GM12878 (cell line): ENCODE measurements around the gene DNAJC12. TPM values are rescaled to one million over a fixed set of nuclear protein-coding genes. Genes with fewer than 3 reads are reported as not detected.

ENCODE experiments used
- ATAC-seq: fragments of 200-7000 bp; cut with Tn5 transposase; 3 replicates; pipeline ENCODE4 v1.9.1; 2020; ENCODE audit warnings: mild to moderate bottlenecking, moderate library complexity
- BruUV-seq: library from RNA; stranded (reverse); fragments of 400-500 nt; replicated peaks from 2 replicates; lab custom pipeline; 2021; lab: Mats Ljungman, UMichigan
- CTCF ChIA-PET: fragments of 300-600 bp; sonication (Branson Sonifier 250); formaldehyde crosslinking; extraction: SDS; loops from one replicate; lab custom pipeline; 2021; ENCODE audit warnings: inconsistent platforms; lab: Yijun Ruan, JAX
- POLR2A ChIA-PET: fragments of 350-600 bp; formaldehyde crosslinking; extraction: SDS; loops from one replicate; lab custom pipeline; 2021; ENCODE audit warnings: inconsistent platforms; lab: Charles Lee
- RAD21 ChIA-PET: fragments of 300-600 bp; sonication (Branson Sonifier 250); formaldehyde crosslinking; loops from one replicate; lab custom pipeline; 2023; ENCODE audit warnings: antibody characterized with exemption; ENCODE audit not compliant: unreplicated experiment; lab: Charles Lee
- SMC1A ChIA-PET: fragments of 300-600 bp; sonication (Branson Sonifier 250); formaldehyde crosslinking; loops from one replicate; lab custom pipeline; 2023; ENCODE audit not compliant: unreplicated experiment, uncharacterized antibody; lab: Charles Lee
- DNase-seq: peaks from one replicate; pipeline ENCODE4 v3.0.0-alpha.2; 2011; ENCODE audit warnings: low read depth, low spot score
- FAIRE-seq: peaks from 3 replicates; lab custom pipeline; 2011; peaks lifted over from hg19 to GRCh38; lab: Jason Lieb, UNC
- H2AFZ ChIP-seq: 2 replicates; pipeline ENCODE4 v1.6.0; 2011; ENCODE audit warnings: low read depth, low read length, control low read depth; ENCODE audit not compliant: control insufficient read depth
- H3K27ac ChIP-seq: 2 replicates; pipeline ENCODE4 v1.5.1; 2011; ENCODE audit warnings: control low read depth; ENCODE audit not compliant: control insufficient read depth, insufficient read depth
- H3K27me3 ChIP-seq, 2 experiments: replicated peaks in 1 of 2; 2 replicates each; pipeline versions ENCODE4 v1.6.0 to v1.6.1; 2011; ENCODE audit warnings: low read length in 1 of 2; ENCODE audit not compliant: control insufficient read depth in 2 of 2, insufficient read depth in 2 of 2
- H3K36me3 ChIP-seq, 2 experiments: 2 replicates each; pipeline ENCODE4 v1.5.1; 2011; ENCODE audit warnings: low read length in 1 of 2; ENCODE audit not compliant: control insufficient read depth in 2 of 2, insufficient read depth in 2 of 2
- H3K4me1 ChIP-seq: 2 replicates; pipeline ENCODE4 v1.6.1; 2011; ENCODE audit warnings: mild to moderate bottlenecking, low read length, moderate library complexity, mixed read lengths; ENCODE audit not compliant: control insufficient read depth, insufficient read depth
- H3K4me2 ChIP-seq: 2 replicates; pipeline ENCODE4 v1.6.0; 2011; ENCODE audit warnings: control low read depth; ENCODE audit not compliant: control insufficient read depth, insufficient read depth
- H3K4me3 ChIP-seq: fragments of 200-600 bp; sonication (generic); 2 replicates; pipeline ENCODE4 v1.5.1; 2016
- H3K79me2 ChIP-seq: 2 replicates; pipeline ENCODE4 v1.6.0; 2011; ENCODE audit warnings: low read length; ENCODE audit not compliant: control insufficient read depth, insufficient read depth
- H3K9ac ChIP-seq: 2 replicates; pipeline ENCODE4 v1.8.0; 2011; ENCODE audit warnings: low read length, control low read depth, mixed read lengths; ENCODE audit not compliant: control insufficient read depth, insufficient read depth
- H3K9me3 ChIP-seq: replicated peaks from 3 replicates; pipeline ENCODE4 v1.5.1; 2011; ENCODE audit warnings: mild to moderate bottlenecking, low read length; ENCODE audit not compliant: control insufficient read depth, insufficient read depth
- H4K20me1 ChIP-seq: 2 replicates; pipeline ENCODE4 v1.6.0; 2011; ENCODE audit not compliant: control insufficient read depth, insufficient read depth
- ATF7 ChIP-seq: fragments of 450-650 bp; IDR thresholded peaks from 2 replicates; pipeline ENCODE4 v1.6.1; 2016; ENCODE audit warnings: low read depth, mild to moderate bottlenecking
- CREB1 ChIP-seq: IDR thresholded peaks from 2 replicates; pipeline ENCODE4 v1.6.1; 2012; ENCODE audit warnings: low read depth, mild to moderate bottlenecking, inconsistent platforms
- EED ChIP-seq: sonication (generic); IDR thresholded peaks from 2 replicates; pipeline ENCODE4 v1.6.1; 2016; ENCODE audit warnings: antibody characterized with exemption, low read depth
- EZH2 ChIP-seq: IDR thresholded peaks from 2 replicates; pipeline ENCODE4 v1.6.1; 2012; ENCODE audit warnings: low read depth, mild to moderate bottlenecking, control low read depth, inconsistent platforms, low read length, borderline replicate concordance; ENCODE audit not compliant: control insufficient read depth
- NFYB ChIP-seq: IDR thresholded peaks from 2 replicates; pipeline ENCODE4 v1.6.1; 2011; ENCODE audit warnings: low read depth, mild to moderate bottlenecking, low read length, improper control_type of control experiment, moderate library complexity; ENCODE audit not compliant: insufficient read depth
- PAX8 ChIP-seq: fragments of 450-650 bp; IDR thresholded peaks from 2 replicates; pipeline ENCODE4 v1.6.1; 2017; ENCODE audit warnings: mild to moderate bottlenecking, moderate library complexity
- SKIL ChIP-seq: fragments of 450-650 bp; IDR thresholded peaks from 2 replicates; pipeline ENCODE4 v1.6.1; 2017; ENCODE audit warnings: mild to moderate bottlenecking, low read depth, inconsistent platforms; ENCODE audit not compliant: poor library complexity, severe bottlenecking
- SPI1 ChIP-seq: IDR thresholded peaks from 2 replicates; pipeline ENCODE4 v1.6.1; 2011; ENCODE audit warnings: low read depth, mild to moderate bottlenecking, low read length, moderate library complexity, borderline replicate concordance; ENCODE audit not compliant: insufficient read depth
- STAT1 ChIP-seq: fragments of 450-650 bp; conservative IDR thresholded peaks from 2 replicates; pipeline ENCODE4 v1.6.1; 2014; ENCODE audit warnings: antibody characterized with exemption, mild to moderate bottlenecking
- STAT3 ChIP-seq: IDR thresholded peaks from 2 replicates; pipeline ENCODE4 v1.6.1; 2011; ENCODE audit warnings: low read depth, low read length, improper control_type of control experiment
- USF1 ChIP-seq: IDR thresholded peaks from 2 replicates; pipeline ENCODE4 v1.6.1; 2011; ENCODE audit warnings: borderline replicate concordance, low read depth, mild to moderate bottlenecking, moderate library complexity, mixed read lengths, low read length; ENCODE audit not compliant: insufficient read depth; ENCODE audit errors: extremely low read length
- ZNF622 ChIP-seq: fragments of 450-650 bp; IDR thresholded peaks from 2 replicates; pipeline ENCODE4 v1.6.1; 2017; ENCODE audit warnings: mild to moderate bottlenecking, inconsistent platforms
- WGBS: methylation state at CpG from one replicate; pipeline ENCODE4 v1.1.6; 2016; ENCODE audit warnings: low lambda C conversion rate; ENCODE audit not compliant: insufficient replicate concordance, insufficient coverage; ENCODE audit errors: missing lambda C conversion rate; 5-methylcytosine and 5-hydroxymethylcytosine counted together
- in situ Hi-C: fragments of 300-500 bp; cut with MboI; formaldehyde crosslinking; loops from 9 replicates; pipeline ENCODE4 v1.14.3; 2018; ENCODE audit warnings: mixed read lengths
- intact Hi-C: fragments of 100-400 bp; cut with micrococcal nuclease; formaldehyde crosslinking; loops from one replicate; pipeline ENCODE4 v1.14.2; 2022; ENCODE audit not compliant: unreplicated experiment
- polyA plus RNA-seq, 11 experiments: library from polyadenylated mRNA; depleted of rRNA in 4 of 11; unstranded in 6 of 11; stranded (reverse) in 5 of 11; fragments of >200 nt; fragmentation: Nextera tagmentation in 4 of 11; fragmentation: Illumina TruSeq in 1 of 11; extraction: Ambion mirVana in 4 of 11; extraction: Trizol in 1 of 11; gene quantifications; 1 replicate in 1 of 11; 2 replicates in 10 of 11; pipeline versions ENCODE4 v1.2.1 to v1.2.3, GENCODE V29; 2011 to 2016; ENCODE audit warnings: inconsistent platforms in 2 of 11, missing spikeins in 2 of 11, low read depth in 1 of 11
- total RNA-seq, 4 experiments: library from RNA; depleted of rRNA in 3 of 4; stranded (reverse); fragments of >200 nt in 3 of 4; fragmentation: Illumina TruSeq in 1 of 4; extraction: Trizol in 1 of 4; gene quantifications; 2 replicates each; pipeline versions ENCODE4 v1.2.1 to v1.2.3, GENCODE V29; 2013 to 2021
- TF ChIP-seq, protein P1 (sequence below): fragments of 450-650 bp; formaldehyde crosslinking; IDR thresholded peaks from 2 replicates; pipeline ENCODE4 v1.5.0; 2022; ENCODE audit warnings: mild to moderate bottlenecking, missing genetic modification characterization
- TF ChIP-seq, protein P2 (sequence below): IDR thresholded peaks from 2 replicates; pipeline ENCODE4 v1.6.1; 2011; ENCODE audit warnings: low read depth, mild to moderate bottlenecking, low read length, moderate library complexity, borderline replicate concordance; ENCODE audit errors: extremely low read depth

DNAJC12 gene
- total and polyA plus RNA-seq, 10 of the 15 experiments (the other 5 are each of a cell fraction or from before 2014, with no cell fraction given) = 1.1 to 4.5 (median 3.0) TPM

DNA sequence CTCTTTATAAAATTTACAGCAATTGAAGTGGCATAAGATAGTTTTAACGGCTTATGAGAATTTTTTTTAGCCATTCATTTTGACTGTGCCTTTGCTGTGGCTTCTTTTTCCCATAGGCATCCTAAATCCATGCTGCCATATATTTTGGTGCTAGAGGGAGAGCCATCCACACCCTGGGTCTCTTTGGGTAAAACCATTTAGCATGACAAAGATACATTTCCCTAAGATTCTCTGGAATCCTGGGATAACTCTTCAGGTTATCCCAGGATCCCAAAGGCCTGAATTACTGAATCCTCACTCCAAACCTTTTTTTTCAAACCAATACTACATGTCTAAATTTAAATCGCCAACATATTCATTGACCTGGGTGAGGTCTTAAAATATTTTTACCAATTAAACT lies 28.9 kb downstream of the DNAJC12 start (continued):
- no peak for TF ChIP-seq SPI1

DNA sequence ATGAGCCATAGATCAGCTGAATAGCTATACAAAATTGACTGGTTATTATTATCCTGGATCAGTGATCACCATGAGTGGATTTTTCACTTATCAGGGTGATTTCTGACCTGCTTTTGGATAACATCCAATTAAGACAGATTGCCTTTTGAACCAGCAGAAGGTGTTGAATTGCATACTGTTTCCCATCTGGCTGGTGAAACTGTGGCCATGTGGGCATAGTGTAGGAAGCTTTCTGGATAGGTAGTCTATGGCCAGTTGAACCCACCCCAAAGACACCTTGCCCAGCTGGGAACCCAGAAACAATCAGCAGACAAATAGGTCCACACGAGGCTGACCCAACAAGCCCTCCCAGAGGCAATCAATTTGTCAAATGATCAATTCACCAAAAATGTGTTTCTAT lies 29.3 kb downstream of the DNAJC12 start:
- ATAC-seq = no peak
- Histone ChIP-seq H3K27ac (no peak overlapping the region), H3K36me3 (no peaks in the 10 kb centered on the region), H3K4me2 (no peak overlapping the region), H3K79me2 (no peaks in the 10 kb centered on the region), H3K9ac (no peak overlapping the region), H2AFZ (no peak overlapping the region), H3K27me3 (no peaks in the 10 kb centered on the region; a peak in 1 of 4 replicates), H3K4me3 (no peak overlapping the region), H3K9me3 (no peaks in the 10 kb centered on the region; the same call in 2 of the 3 replicates), H3K4me1 (no peaks in the 10 kb centered on the region), H4K20me1 (no peaks in the 10 kb centered on the region)
- no peak for FAIRE-seq
- BruUV-seq = no TSS peak
- no peak for DNase-seq
- ChIA-PET CTCF (no interaction called here), RAD21 (no interaction called here), SMC1A (interaction anchor here (0.5 kb wide), 1 partner anchor 10 kb away, joined by 3 read pairs; no protein-coding TSS in a partner anchor), POLR2A (no interaction called here)
- WGBS = 0% methylated on average over 1 of the region's 1 CpG
- in situ Hi-C loops (no loop called here), intact Hi-C loops (no loop called here)
- TF ChIP-seq SKIL (no peak), EZH2 (no peak), STAT3 (no peak), STAT1 (no peak), ATF7 (no peak), PAX8 (no peak), CREB1 (no peak), ZNF622 (no peak), EED (no peak), NFYB (no peak), USF1 (no peak)
- TF ChIP-seq, protein P1, sequence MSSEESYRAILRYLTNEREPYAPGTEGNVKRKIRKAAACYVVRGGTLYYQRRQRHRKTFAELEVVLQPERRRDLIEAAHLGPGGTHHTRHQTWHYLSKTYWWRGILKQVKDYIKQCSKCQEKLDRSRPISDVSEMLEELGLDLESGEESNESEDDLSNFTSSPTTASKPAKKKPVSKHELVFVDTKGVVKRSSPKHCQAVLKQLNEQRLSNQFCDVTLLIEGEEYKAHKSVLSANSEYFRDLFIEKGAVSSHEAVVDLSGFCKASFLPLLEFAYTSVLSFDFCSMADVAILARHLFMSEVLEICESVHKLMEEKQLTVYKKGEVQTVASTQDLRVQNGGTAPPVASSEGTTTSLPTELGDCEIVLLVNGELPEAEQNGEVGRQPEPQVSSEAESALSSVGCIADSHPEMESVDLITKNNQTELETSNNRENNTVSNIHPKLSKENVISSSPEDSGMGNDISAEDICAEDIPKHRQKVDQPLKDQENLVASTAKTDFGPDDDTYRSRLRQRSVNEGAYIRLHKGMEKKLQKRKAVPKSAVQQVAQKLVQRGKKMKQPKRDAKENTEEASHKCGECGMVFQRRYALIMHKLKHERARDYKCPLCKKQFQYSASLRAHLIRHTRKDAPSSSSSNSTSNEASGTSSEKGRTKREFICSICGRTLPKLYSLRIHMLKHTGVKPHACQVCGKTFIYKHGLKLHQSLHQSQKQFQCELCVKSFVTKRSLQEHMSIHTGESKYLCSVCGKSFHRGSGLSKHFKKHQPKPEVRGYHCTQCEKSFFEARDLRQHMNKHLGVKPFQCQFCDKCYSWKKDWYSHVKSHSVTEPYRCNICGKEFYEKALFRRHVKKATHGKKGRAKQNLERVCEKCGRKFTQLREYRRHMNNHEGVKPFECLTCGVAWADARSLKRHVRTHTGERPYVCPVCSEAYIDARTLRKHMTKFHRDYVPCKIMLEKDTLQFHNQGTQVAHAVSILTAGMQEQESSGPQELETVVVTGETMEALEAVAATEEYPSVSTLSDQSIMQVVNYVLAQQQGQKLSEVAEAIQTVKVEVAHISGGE (CRISPR knock-in tag) = no peak
- TF ChIP-seq, protein P2, sequence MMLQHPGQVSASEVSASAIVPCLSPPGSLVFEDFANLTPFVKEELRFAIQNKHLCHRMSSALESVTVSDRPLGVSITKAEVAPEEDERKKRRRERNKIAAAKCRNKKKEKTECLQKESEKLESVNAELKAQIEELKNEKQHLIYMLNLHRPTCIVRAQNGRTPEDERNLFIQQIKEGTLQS = no peak
